Fibroblast of peridontal ligament (primary cell): ENCODE results near the gene ABCA8.

ENCODE experiments used
- DNase-seq: peaks from one replicate; pipeline ENCODE4 v3.0.0-alpha.2; 2010; ENCODE audit errors: extremely low read depth

ABCA8 gene

GRCh38 chr17:68942389-68942788 lies 12.8 kb downstream of the ABCA8 start:
- no peak for DNase-seq

GRCh38 chr17:68941761-68942160 lies 13.4 kb downstream of the ABCA8 start:
- DNase-seq = no peak

- no peak for DNase-seq
These were observed 16.0 kb downstream of the ABCA8 start for GRCh38 chr17:68939195-68939594.

GRCh38 chr17:68937890-68938514 lies 17.2 kb downstream of the ABCA8 start:
- DNase-seq = no peak

- DNase-seq = no peak
These were observed 27.7 kb downstream of the ABCA8 start for GRCh38 chr17:68927516-68927915.

GRCh38 chr17:68924793-68925720 lies 30.1 kb downstream of the ABCA8 start:
- DNase-seq = no peak

GRCh38 chr17:68910789-68911431 lies 44.3 kb downstream of the ABCA8 start:
- no peak for DNase-seq

- peak; percentile 7 for DNase-seq
These were observed 44.9 kb downstream of the ABCA8 start for GRCh38 chr17:68910251-68910705.

GRCh38 chr17:68909066-68909465 lies 46.1 kb downstream of the ABCA8 start:
- DNase-seq = peak; percentile 97

GRCh38 chr17:68908045-68908444 lies 47.1 kb downstream of the ABCA8 start:
- DNase-seq = peak; percentile 4

GRCh38 chr17:68906638-68907037 lies 48.6 kb downstream of the ABCA8 start:
- peak; percentile 29 for DNase-seq

GRCh38 chr17:68903286-68903685 lies 51.9 kb downstream of the ABCA8 start:
- DNase-seq = no peak

- no peak for DNase-seq
These were observed 57.6 kb downstream of the ABCA8 start for GRCh38 chr17:68897557-68897956.

GRCh38 chr17:68892658-68893057 lies 62.5 kb downstream of the ABCA8 start:
- DNase-seq = no peak

GRCh38 chr17:68892193-68892592 lies 63.0 kb downstream of the ABCA8 start:
- DNase-seq = no peak

GRCh38 chr17:68886401-68886800 lies 68.8 kb downstream of the ABCA8 start:
- no peak for DNase-seq

- no peak for DNase-seq
These were observed 70.3 kb downstream of the ABCA8 start for GRCh38 chr17:68884888-68885287.

- DNase-seq = no peak
These were observed 76.8 kb downstream of the ABCA8 start for GRCh38 chr17:68878226-68878885.

- no peak for DNase-seq
These were observed 83.7 kb downstream of the ABCA8 start for GRCh38 chr17:68871447-68871846.

- no peak for DNase-seq
These were observed 84.2 kb downstream of the ABCA8 start for GRCh38 chr17:68870976-68871375.

- no peak for DNase-seq
These were observed 84.9 kb downstream of the ABCA8 start for GRCh38 chr17:68870161-68870826.
